Testis (tissue), 3 donors: ENCODE data around the gene LTBP1. TPM values are rescaled to one million over a fixed set of nuclear protein-coding genes. Genes with fewer than 3 reads are reported as not detected.

Experiments used
- DNase-seq: peaks from one replicate; pipeline ENCODE4 v3.0.0-alpha.2; 2019
- H3K27ac ChIP-seq, 2 donors: fragments of 200-600 bp; sonication (generic); one replicate each; pipeline ENCODE4 v1.5.1; 2019
- H3K27me3 ChIP-seq: fragments of 200-600 bp; sonication (generic); one replicate; pipeline ENCODE4 v1.5.1; 2019
- H3K36me3 ChIP-seq: fragments of 200-600 bp; sonication (generic); one replicate; pipeline ENCODE4 v1.5.1; 2017; ENCODE audit warnings: low read depth; ENCODE audit errors: missing control alignments
- H3K4me1 ChIP-seq: fragments of 200-600 bp; sonication (generic); one replicate; pipeline ENCODE4 v1.5.1; 2019
- H3K4me3 ChIP-seq, 2 donors: fragments of 200-600 bp; sonication (generic); one replicate each; pipeline ENCODE4 v1.5.1; 2017 to 2019
- H3K9me3 ChIP-seq: fragments of 200-600 bp; sonication (generic); one replicate; pipeline ENCODE4 v1.5.1; 2017
- POLR2A ChIP-seq: fragments of 450-650 bp; IDR thresholded peaks from one replicate; pipeline ENCODE4 v1.6.1; 2017; ENCODE audit warnings: antibody characterized with exemption, mild to moderate bottlenecking, moderate library complexity
- WGBS, 2 donors: methylation state at CpG; one replicate each; pipeline ENCODE4 v1.1.5; 2018; 5-methylcytosine and 5-hydroxymethylcytosine counted together
- intact Hi-C: fragments of 100-400 bp; cut with DNase I; formaldehyde crosslinking; loops from one replicate; pipeline ENCODE4 v1.15.1; 2023; ENCODE audit warnings: low total_unique reads
- polyA plus RNA-seq: library from polyadenylated mRNA; stranded (reverse); fragments of 350-450 nt; fragmentation: Illumina TruSeq; extraction: RNeasy Lipid Tissue Mini Kit (QIAGEN cat#74804); gene quantifications from one replicate; pipeline ENCODE4 v1.2.3, GENCODE V29; 2014; ENCODE audit warnings: low read depth, low replicate concordance; ENCODE audit not compliant: insufficient read depth
- total RNA-seq, 2 donors: library from RNA; depleted of rRNA; stranded (reverse); fragments of >200 nt; gene quantifications; one replicate each; pipeline ENCODE4 v1.2.3, GENCODE V29; 2016
- TF ChIP-seq, protein P1 (sequence below), 3 experiments: fragments of 450-650 bp in 2 of 3; fragments of 200-600 bp in 1 of 3; sonication (generic) in 1 of 3; IDR thresholded peaks; one replicate each; pipeline ENCODE4 v1.5.1; 2016 to 2019; ENCODE audit warnings: antibody characterized with exemption in 3 of 3, mild to moderate bottlenecking in 2 of 3, moderate library complexity in 1 of 3

LTBP1 gene
- total and polyA plus RNA-seq, 3 donors from 2014 or later, result 39.6 to 51.5 (median 44.0) TPM

DNA sequence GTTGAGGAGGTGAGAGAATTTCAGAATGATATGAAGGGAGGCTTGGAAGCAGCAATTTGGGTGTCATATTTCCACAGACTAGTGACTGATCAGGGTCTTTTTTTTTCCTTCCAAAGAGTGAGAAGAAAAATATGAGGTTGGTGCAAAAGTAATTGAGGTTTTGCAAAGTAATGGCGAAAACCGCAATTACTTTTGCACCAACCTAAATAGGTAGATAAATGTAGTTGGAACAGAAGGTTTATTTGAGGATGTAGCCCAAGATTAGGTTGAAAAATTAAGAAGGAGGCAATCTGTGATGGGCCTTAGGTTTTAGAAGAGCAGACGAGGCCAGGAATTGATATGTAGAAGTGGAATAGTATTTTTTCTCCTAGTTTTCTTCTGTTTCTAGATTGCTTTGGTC, 7.8 kb upstream of the LTBP1 start:
- Histone ChIP-seq H3K27ac (no peak overlapping the region), H3K9me3 (no peaks in the 10 kb centered on the region), H3K36me3 (no peaks in the 10 kb centered on the region), H3K4me1 (no peaks in the 10 kb centered on the region), H3K4me3 (no peak overlapping the region), H3K27me3 (no peaks in the 10 kb centered on the region)
- TF ChIP-seq, protein P1, sequence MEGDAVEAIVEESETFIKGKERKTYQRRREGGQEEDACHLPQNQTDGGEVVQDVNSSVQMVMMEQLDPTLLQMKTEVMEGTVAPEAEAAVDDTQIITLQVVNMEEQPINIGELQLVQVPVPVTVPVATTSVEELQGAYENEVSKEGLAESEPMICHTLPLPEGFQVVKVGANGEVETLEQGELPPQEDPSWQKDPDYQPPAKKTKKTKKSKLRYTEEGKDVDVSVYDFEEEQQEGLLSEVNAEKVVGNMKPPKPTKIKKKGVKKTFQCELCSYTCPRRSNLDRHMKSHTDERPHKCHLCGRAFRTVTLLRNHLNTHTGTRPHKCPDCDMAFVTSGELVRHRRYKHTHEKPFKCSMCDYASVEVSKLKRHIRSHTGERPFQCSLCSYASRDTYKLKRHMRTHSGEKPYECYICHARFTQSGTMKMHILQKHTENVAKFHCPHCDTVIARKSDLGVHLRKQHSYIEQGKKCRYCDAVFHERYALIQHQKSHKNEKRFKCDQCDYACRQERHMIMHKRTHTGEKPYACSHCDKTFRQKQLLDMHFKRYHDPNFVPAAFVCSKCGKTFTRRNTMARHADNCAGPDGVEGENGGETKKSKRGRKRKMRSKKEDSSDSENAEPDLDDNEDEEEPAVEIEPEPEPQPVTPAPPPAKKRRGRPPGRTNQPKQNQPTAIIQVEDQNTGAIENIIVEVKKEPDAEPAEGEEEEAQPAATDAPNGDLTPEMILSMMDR (IDR thresholded peaks at IDR 0.05), result no peak
- no peak for TF ChIP-seq POLR2A
- intact Hi-C loops, result no loop called here
- whole genome bisulfite sequencing, 2 donors, result 95 to 96% methylated on average over 3 of the region's 3 CpGs
- no peak for DNase-seq

DNA sequence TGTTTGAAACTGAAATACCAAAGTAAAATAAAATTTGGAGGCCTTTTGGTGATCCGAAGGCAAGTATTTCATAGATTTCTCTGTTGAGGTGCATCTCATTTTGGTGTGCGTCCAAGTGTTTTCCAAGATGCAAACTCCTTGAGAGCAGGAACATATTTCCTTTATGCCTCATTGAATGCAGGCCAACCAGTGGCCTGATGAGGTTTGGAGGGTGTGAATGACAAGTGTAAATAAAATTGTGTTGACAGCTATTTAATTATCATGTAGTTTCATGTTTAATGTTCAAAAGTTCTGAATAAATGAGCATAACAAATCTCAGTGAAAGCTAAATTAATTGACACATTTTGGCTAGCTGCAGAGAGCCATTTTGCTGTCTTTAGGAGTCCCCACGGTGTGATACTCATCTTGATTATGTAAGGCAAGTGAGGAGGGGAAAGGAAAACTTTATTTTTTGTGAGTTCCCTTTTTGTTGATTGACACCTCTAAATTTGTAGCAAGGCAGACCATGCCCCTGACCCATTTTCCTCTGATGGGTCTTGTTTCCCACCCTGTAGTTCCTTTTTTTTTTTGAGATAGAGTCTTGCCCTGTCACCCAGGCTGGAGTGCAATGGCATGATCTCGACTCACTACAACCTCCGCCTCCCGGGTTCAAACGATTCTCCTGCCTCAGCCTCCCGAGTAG, 6.3 kb upstream of the LTBP1 start:
- H3K36me3 ChIP-seq, result no peaks in the 10 kb centered on the region
- TF ChIP-seq POLR2A, result no peak
- TF ChIP-seq, protein P1 (IDR thresholded peaks at IDR 0.05), result no peak
- intact Hi-C loops, result loop anchor here (10.0 kb wide), 1 partner anchor 74 kb away; no protein-coding TSS in a partner anchor
- H3K27ac ChIP-seq, result no peak overlapping the region
- 90 to 97% methylated on average over 8 of the region's 8 CpGs for WGBS, 2 donors
- DNase-seq, result no peak
- no peaks in the 10 kb centered on the region for H3K27me3 ChIP-seq
- H3K4me3 ChIP-seq, result no peak overlapping the region
- H3K9me3 ChIP-seq, result no peaks in the 10 kb centered on the region
- H3K4me1 ChIP-seq, result no peaks in the 10 kb centered on the region

DNA sequence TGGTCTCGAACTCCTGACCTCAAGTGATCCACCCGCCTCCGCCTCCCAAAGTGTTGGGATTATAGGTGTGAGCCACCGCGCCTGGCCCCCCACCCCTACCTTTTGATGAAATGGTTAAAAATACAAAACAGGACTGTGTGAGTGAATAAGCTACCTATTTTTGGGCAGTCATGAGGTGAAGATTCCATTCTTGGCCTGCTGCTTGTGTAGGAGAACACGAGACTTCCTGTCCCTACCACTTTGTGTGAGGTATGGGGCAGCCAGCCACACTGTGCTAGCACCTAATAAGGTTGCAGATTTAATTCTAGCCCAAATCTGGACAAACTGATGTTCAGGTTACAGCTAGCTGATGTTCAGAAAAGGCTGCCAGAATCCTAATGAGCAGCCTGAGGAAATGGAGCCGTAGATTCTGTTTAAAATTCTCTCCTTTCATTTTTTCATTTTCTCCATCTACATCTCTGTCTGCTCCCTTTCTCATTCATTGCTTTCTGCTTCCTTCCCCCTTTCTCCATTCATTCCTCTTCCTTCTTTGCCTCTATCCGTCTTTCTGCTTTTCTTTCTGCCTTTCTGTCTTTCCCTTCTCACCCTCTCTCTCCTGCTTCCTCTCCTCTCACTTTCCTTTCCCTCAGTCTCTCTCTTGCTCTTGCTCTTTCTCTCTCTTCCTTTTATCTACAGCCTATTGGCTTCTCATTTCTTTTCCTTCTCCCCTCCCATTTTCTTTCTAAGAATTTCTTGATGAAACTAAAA, 4.6 kb upstream of the LTBP1 start:
- Histone ChIP-seq H3K9me3 (no peaks in the 10 kb centered on the region), H3K36me3 (no peaks in the 10 kb centered on the region), H3K27me3 (no peaks in the 10 kb centered on the region), H3K27ac (no peak overlapping the region), H3K4me3 (no peak overlapping the region), H3K4me1 (no peaks in the 10 kb centered on the region)
- 93 to 95% methylated on average over 8 of the region's 8 CpGs for WGBS, 2 donors
- no peak for TF ChIP-seq POLR2A
- TF ChIP-seq, protein P1 (IDR thresholded peaks at IDR 0.05), result no peak
- intact Hi-C loops, result loop anchor here (10.0 kb wide), 1 partner anchor 73 kb away; no protein-coding TSS in a partner anchor
- no peak for DNase-seq

DNA sequence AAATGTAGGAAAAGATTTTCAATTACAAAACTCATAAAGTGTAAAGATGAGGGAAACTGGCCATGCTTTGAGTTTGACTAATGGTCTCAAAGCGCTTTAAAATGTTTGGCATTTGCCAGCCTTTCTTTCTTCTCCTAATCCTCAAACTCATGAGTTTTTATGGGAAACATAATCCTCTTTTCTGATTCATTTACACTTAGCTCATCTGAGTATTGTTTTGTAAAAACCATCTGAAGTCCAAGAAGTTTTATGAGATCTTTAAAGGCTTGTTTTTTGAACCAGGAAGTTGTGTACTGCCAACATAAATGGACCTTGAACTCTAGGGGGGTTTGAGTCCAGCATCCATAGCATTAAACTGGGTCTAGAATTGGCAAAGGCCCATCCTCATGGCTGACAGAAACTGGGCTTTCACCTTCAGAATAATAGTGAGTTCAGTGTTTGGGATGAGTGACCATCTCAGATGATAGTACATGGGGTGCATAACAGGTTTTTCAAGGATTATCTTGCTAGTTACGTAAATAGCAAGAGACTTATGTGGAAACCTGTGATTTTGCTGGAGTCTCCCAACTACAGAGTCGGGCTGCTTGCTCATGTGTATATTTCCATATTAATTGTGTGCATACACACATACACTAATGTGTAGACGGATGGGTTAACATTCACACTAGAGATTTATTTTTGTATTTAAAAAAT, 3.8 kb upstream of the LTBP1 start:
- H3K27me3 ChIP-seq, result no peaks in the 10 kb centered on the region
- no peak overlapping the region for H3K27ac ChIP-seq
- H3K36me3 ChIP-seq, result no peaks in the 10 kb centered on the region
- no peaks in the 10 kb centered on the region for H3K9me3 ChIP-seq
- H3K4me3 ChIP-seq, result no peak overlapping the region
- TF ChIP-seq, protein P1 (IDR thresholded peaks at IDR 0.05), result no peak
- TF ChIP-seq POLR2A, result no peak
- DNase-seq, result no peak
- 91 to 93% methylated on average over 4 of the region's 4 CpGs for WGBS, 2 donors
- H3K4me1 ChIP-seq, result no peaks in the 10 kb centered on the region
- intact Hi-C loops, result loop anchor here (10.0 kb wide), 1 partner anchor 72 kb away; no protein-coding TSS in a partner anchor
